GM12878 (cell line): Measurements from ENCODE around the gene PLA2G1B. TPM values are rescaled to one million over a fixed set of nuclear protein-coding genes. Genes with fewer than 3 reads are reported as not detected.

Source experiments
- ATAC-seq: fragments of 200-7000 bp; cut with Tn5 transposase; 3 replicates; pipeline ENCODE4 v1.9.1; 2020; ENCODE audit warnings: mild to moderate bottlenecking, moderate library complexity
- BruUV-seq: library from RNA; stranded (reverse); fragments of 400-500 nt; replicated peaks from 2 replicates; lab custom pipeline; 2021; lab: Mats Ljungman, UMichigan
- CTCF ChIA-PET: fragments of 300-600 bp; sonication (Branson Sonifier 250); formaldehyde crosslinking; extraction: SDS; loops from one replicate; lab custom pipeline; 2021; ENCODE audit warnings: inconsistent platforms; lab: Yijun Ruan, JAX
- POLR2A ChIA-PET: fragments of 350-600 bp; formaldehyde crosslinking; extraction: SDS; loops from one replicate; lab custom pipeline; 2021; ENCODE audit warnings: inconsistent platforms; lab: Charles Lee
- RAD21 ChIA-PET: fragments of 300-600 bp; sonication (Branson Sonifier 250); formaldehyde crosslinking; loops from one replicate; lab custom pipeline; 2023; ENCODE audit warnings: antibody characterized with exemption; ENCODE audit not compliant: unreplicated experiment; lab: Charles Lee
- SMC1A ChIA-PET: fragments of 300-600 bp; sonication (Branson Sonifier 250); formaldehyde crosslinking; loops from one replicate; lab custom pipeline; 2023; ENCODE audit not compliant: unreplicated experiment, uncharacterized antibody; lab: Charles Lee
- DNase-seq: peaks from one replicate; pipeline ENCODE4 v3.0.0-alpha.2; 2011; ENCODE audit warnings: low read depth, low spot score
- FAIRE-seq: peaks from 3 replicates; lab custom pipeline; 2011; peaks lifted over from hg19 to GRCh38; lab: Jason Lieb, UNC
- H2AFZ ChIP-seq: 2 replicates; pipeline ENCODE4 v1.6.0; 2011; ENCODE audit warnings: low read depth, low read length, control low read depth; ENCODE audit not compliant: control insufficient read depth
- H3K27ac ChIP-seq: 2 replicates; pipeline ENCODE4 v1.5.1; 2011; ENCODE audit warnings: control low read depth; ENCODE audit not compliant: control insufficient read depth, insufficient read depth
- H3K27me3 ChIP-seq, 2 experiments: replicated peaks in 1 of 2; 2 replicates each; pipeline versions ENCODE4 v1.6.0 to v1.6.1; 2011; ENCODE audit warnings: low read length in 1 of 2; ENCODE audit not compliant: control insufficient read depth in 2 of 2, insufficient read depth in 2 of 2
- H3K36me3 ChIP-seq, 2 experiments: 2 replicates each; pipeline ENCODE4 v1.5.1; 2011; ENCODE audit warnings: low read length in 1 of 2; ENCODE audit not compliant: control insufficient read depth in 2 of 2, insufficient read depth in 2 of 2
- H3K4me1 ChIP-seq: 2 replicates; pipeline ENCODE4 v1.6.1; 2011; ENCODE audit warnings: mild to moderate bottlenecking, low read length, moderate library complexity, mixed read lengths; ENCODE audit not compliant: control insufficient read depth, insufficient read depth
- H3K4me2 ChIP-seq: 2 replicates; pipeline ENCODE4 v1.6.0; 2011; ENCODE audit warnings: control low read depth; ENCODE audit not compliant: control insufficient read depth, insufficient read depth
- H3K4me3 ChIP-seq: fragments of 200-600 bp; sonication (generic); 2 replicates; pipeline ENCODE4 v1.5.1; 2016
- H3K79me2 ChIP-seq: 2 replicates; pipeline ENCODE4 v1.6.0; 2011; ENCODE audit warnings: low read length; ENCODE audit not compliant: control insufficient read depth, insufficient read depth
- H3K9ac ChIP-seq: 2 replicates; pipeline ENCODE4 v1.8.0; 2011; ENCODE audit warnings: low read length, control low read depth, mixed read lengths; ENCODE audit not compliant: control insufficient read depth, insufficient read depth
- H3K9me3 ChIP-seq: replicated peaks from 3 replicates; pipeline ENCODE4 v1.5.1; 2011; ENCODE audit warnings: mild to moderate bottlenecking, low read length; ENCODE audit not compliant: control insufficient read depth, insufficient read depth
- H4K20me1 ChIP-seq: 2 replicates; pipeline ENCODE4 v1.6.0; 2011; ENCODE audit not compliant: control insufficient read depth, insufficient read depth
- BACH1 ChIP-seq: fragments of 450-650 bp; IDR thresholded peaks from 2 replicates; pipeline ENCODE4 v1.6.1; 2017; ENCODE audit warnings: mild to moderate bottlenecking, borderline replicate concordance
- CBFB ChIP-seq: IDR thresholded peaks from 2 replicates; pipeline ENCODE4 v1.6.1; 2016; ENCODE audit warnings: antibody characterized with exemption, low read depth
- DPF2 ChIP-seq: fragments of 450-650 bp; IDR thresholded peaks from 2 replicates; pipeline ENCODE4 v1.6.1; 2017; ENCODE audit warnings: mild to moderate bottlenecking
- NBN ChIP-seq: fragments of 450-650 bp; IDR thresholded peaks from 2 replicates; pipeline ENCODE4 v1.6.1; 2016
- NFYA ChIP-seq: IDR thresholded peaks from 2 replicates; pipeline ENCODE4 v1.6.1; 2011; ENCODE audit warnings: low read depth, mild to moderate bottlenecking, low read length, improper control_type of control experiment, borderline replicate concordance
- PAX5 ChIP-seq: IDR thresholded peaks from 2 replicates; pipeline ENCODE4 v1.6.1; 2011; ENCODE audit warnings: low read depth, low read length, borderline replicate concordance
- RFX5 ChIP-seq: IDR thresholded peaks from 2 replicates; pipeline ENCODE4 v1.6.1; 2011; ENCODE audit warnings: low read depth, low read length, improper control_type of control experiment
- SRF ChIP-seq, 2 experiments: IDR thresholded peaks; 2 replicates each; pipeline ENCODE4 v1.6.1; 2011; ENCODE audit warnings: low read depth in 2 of 2, low read length in 2 of 2, mild to moderate bottlenecking in 1 of 2, moderate library complexity in 1 of 2
- ZBED1 ChIP-seq: IDR thresholded peaks from 2 replicates; pipeline ENCODE4 v1.6.1; 2016; ENCODE audit warnings: borderline replicate concordance
- WGBS: methylation state at CpG from one replicate; pipeline ENCODE4 v1.1.6; 2016; ENCODE audit warnings: low lambda C conversion rate; ENCODE audit not compliant: insufficient replicate concordance, insufficient coverage; ENCODE audit errors: missing lambda C conversion rate; 5-methylcytosine and 5-hydroxymethylcytosine counted together
- in situ Hi-C: fragments of 300-500 bp; cut with MboI; formaldehyde crosslinking; loops from 9 replicates; pipeline ENCODE4 v1.14.3; 2018; ENCODE audit warnings: mixed read lengths
- intact Hi-C: fragments of 100-400 bp; cut with micrococcal nuclease; formaldehyde crosslinking; loops from one replicate; pipeline ENCODE4 v1.14.2; 2022; ENCODE audit not compliant: unreplicated experiment
- polyA plus RNA-seq, 11 experiments: library from polyadenylated mRNA; depleted of rRNA in 4 of 11; unstranded in 6 of 11; stranded (reverse) in 5 of 11; fragments of >200 nt; fragmentation: Nextera tagmentation in 4 of 11; fragmentation: Illumina TruSeq in 1 of 11; extraction: Ambion mirVana in 4 of 11; extraction: Trizol in 1 of 11; gene quantifications; 1 replicate in 1 of 11; 2 replicates in 10 of 11; pipeline versions ENCODE4 v1.2.1 to v1.2.3, GENCODE V29; 2011 to 2016; ENCODE audit warnings: inconsistent platforms in 2 of 11, missing spikeins in 2 of 11, low read depth in 1 of 11
- total RNA-seq, 4 experiments: library from RNA; depleted of rRNA in 3 of 4; stranded (reverse); fragments of >200 nt in 3 of 4; fragmentation: Illumina TruSeq in 1 of 4; extraction: Trizol in 1 of 4; gene quantifications; 2 replicates each; pipeline versions ENCODE4 v1.2.1 to v1.2.3, GENCODE V29; 2013 to 2021
- TF ChIP-seq, protein P1 (sequence below): fragments of 450-650 bp; IDR thresholded peaks from 2 replicates; pipeline ENCODE4 v1.6.1; 2017; ENCODE audit warnings: low read depth, mild to moderate bottlenecking, moderate library complexity
- TF ChIP-seq, protein P2 (sequence below): IDR thresholded peaks from 2 replicates; pipeline ENCODE4 v1.6.1; 2012; ENCODE audit warnings: mild to moderate bottlenecking, low read depth, low read length
- TF ChIP-seq, protein P3 (sequence below): fragments of 450-650 bp; IDR thresholded peaks from 2 replicates; pipeline ENCODE4 v1.6.1; 2014; ENCODE audit warnings: mild to moderate bottlenecking

PLA2G1B gene
- total and polyA plus RNA-seq, 10 of the 15 experiments (the other 5 are each of a cell fraction or from before 2014, with no cell fraction given), result not detected

DNA sequence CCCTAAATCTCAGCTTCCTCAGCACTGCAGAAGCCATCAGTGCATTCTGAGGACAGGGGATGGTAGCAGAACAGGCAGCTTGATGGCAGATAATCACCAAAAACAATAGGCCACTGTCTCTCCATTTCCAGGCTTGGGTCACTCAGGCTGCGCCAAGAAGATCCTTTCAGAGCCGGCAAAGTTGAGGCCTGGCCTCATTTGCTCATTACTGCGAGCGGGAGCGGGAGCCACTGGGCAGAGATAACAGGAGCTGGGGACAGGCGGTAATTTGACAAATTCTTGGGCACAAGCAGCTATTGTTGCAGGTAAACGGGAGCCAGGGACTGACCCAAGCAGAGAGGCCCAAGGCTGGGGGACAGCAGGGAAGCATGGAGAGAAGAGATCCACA, 39.3 kb upstream of the PLA2G1B start (continued):
- TF ChIP-seq BACH1, result no peak
- TF ChIP-seq, protein P1, sequence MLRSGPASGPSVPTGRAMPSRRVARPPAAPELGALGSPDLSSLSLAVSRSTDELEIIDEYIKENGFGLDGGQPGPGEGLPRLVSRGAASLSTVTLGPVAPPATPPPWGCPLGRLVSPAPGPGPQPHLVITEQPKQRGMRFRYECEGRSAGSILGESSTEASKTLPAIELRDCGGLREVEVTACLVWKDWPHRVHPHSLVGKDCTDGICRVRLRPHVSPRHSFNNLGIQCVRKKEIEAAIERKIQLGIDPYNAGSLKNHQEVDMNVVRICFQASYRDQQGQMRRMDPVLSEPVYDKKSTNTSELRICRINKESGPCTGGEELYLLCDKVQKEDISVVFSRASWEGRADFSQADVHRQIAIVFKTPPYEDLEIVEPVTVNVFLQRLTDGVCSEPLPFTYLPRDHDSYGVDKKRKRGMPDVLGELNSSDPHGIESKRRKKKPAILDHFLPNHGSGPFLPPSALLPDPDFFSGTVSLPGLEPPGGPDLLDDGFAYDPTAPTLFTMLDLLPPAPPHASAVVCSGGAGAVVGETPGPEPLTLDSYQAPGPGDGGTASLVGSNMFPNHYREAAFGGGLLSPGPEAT, result no peak

- H3K4me1 ChIP-seq, result no peaks in the 10 kb centered on the region
- RAD21 ChIA-PET, result interaction anchor here (1.2 kb wide), 1 partner anchor 46 kb away, joined by 3 read pairs; no protein-coding TSS in a partner anchor
- no peak overlapping the region for H3K27ac ChIP-seq
- in situ Hi-C loops (no loop called here), intact Hi-C loops (loop anchor here (2.0 kb wide), 1 partner anchor 18 kb away; no protein-coding TSS in a partner anchor)
- no peak overlapping the region for H3K9ac ChIP-seq
- no peak for FAIRE-seq
- no peak for DNase-seq
- no peaks in the 10 kb centered on the region for H3K9me3 ChIP-seq
- CTCF ChIA-PET, result interaction anchor here (0.7 to 1.4 kb wide), 5 partner anchors 12 to 120 kb away, joined by 3 read pairs; partner anchors contain the start of gene PLA2G1B
- SMC1A ChIA-PET, result no interaction called here
- peaks cover 11 to 15% of the 10 kb centered on the region in 2 experiments for H3K27me3 ChIP-seq
- POLR2A ChIA-PET, result no interaction called here
- no peak overlapping the region for H3K4me3 ChIP-seq
- H4K20me1 ChIP-seq, result no peaks in the 10 kb centered on the region
- no peak for TF ChIP-seq PAX5
- TF ChIP-seq, protein P2, sequence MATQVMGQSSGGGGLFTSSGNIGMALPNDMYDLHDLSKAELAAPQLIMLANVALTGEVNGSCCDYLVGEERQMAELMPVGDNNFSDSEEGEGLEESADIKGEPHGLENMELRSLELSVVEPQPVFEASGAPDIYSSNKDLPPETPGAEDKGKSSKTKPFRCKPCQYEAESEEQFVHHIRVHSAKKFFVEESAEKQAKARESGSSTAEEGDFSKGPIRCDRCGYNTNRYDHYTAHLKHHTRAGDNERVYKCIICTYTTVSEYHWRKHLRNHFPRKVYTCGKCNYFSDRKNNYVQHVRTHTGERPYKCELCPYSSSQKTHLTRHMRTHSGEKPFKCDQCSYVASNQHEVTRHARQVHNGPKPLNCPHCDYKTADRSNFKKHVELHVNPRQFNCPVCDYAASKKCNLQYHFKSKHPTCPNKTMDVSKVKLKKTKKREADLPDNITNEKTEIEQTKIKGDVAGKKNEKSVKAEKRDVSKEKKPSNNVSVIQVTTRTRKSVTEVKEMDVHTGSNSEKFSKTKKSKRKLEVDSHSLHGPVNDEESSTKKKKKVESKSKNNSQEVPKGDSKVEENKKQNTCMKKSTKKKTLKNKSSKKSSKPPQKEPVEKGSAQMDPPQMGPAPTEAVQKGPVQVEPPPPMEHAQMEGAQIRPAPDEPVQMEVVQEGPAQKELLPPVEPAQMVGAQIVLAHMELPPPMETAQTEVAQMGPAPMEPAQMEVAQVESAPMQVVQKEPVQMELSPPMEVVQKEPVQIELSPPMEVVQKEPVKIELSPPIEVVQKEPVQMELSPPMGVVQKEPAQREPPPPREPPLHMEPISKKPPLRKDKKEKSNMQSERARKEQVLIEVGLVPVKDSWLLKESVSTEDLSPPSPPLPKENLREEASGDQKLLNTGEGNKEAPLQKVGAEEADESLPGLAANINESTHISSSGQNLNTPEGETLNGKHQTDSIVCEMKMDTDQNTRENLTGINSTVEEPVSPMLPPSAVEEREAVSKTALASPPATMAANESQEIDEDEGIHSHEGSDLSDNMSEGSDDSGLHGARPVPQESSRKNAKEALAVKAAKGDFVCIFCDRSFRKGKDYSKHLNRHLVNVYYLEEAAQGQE, result no peak
- TF ChIP-seq NBN, result no peak
- TF ChIP-seq NFYA, result no peak
- no peak for TF ChIP-seq DPF2
- no peak for TF ChIP-seq RFX5
- TF ChIP-seq, protein P3, sequence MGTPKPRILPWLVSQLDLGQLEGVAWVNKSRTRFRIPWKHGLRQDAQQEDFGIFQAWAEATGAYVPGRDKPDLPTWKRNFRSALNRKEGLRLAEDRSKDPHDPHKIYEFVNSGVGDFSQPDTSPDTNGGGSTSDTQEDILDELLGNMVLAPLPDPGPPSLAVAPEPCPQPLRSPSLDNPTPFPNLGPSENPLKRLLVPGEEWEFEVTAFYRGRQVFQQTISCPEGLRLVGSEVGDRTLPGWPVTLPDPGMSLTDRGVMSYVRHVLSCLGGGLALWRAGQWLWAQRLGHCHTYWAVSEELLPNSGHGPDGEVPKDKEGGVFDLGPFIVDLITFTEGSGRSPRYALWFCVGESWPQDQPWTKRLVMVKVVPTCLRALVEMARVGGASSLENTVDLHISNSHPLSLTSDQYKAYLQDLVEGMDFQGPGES, result no peak
- TF ChIP-seq ZBED1, result no peak
- no peak for TF ChIP-seq CBFB
- no peak for TF ChIP-seq SRF (IDR thresholded peaks at IDR 0.05; ENCODE audit: low read depth in 2 of 2, low read length in 2 of 2)
- no peak overlapping the region for H2AFZ ChIP-seq
- 49% methylated on average over 7 of the region's 7 CpGs for WGBS
- no peaks in the 10 kb centered on the region for H3K36me3 ChIP-seq
- BruUV-seq, result no TSS peak
- H3K4me2 ChIP-seq, result no peak overlapping the region
- ATAC-seq, result no peak
- H3K79me2 ChIP-seq, result no peaks in the 10 kb centered on the region
Measured at GRCh38 chr12:120366341-120366705, 38.7 kb upstream of the PLA2G1B start.
